HG03196 (cell line): Measurements from ENCODE around the gene KLF6.

Source experiments
- ATAC-seq: cut with Tn5 transposase; IDR thresholded peaks from one replicate; pipeline ENCODE4 v1.9.1; 2021; ENCODE audit not compliant: unreplicated experiment

Gene KLF6

GRCh38 chr10:3812141-3812540 lies 27.1 kb upstream of the KLF6 start:
- ATAC-seq: no peak

GRCh38 chr10:3811291-3811870 lies 26.4 kb upstream of the KLF6 start:
- ATAC-seq: peak; percentile 72

GRCh38 chr10:3808689-3809199 lies 23.7 kb upstream of the KLF6 start:
- ATAC-seq: no peak

GRCh38 chr10:3807928-3808496 lies 23.0 kb upstream of the KLF6 start:
- no peak for ATAC-seq

- ATAC-seq: no peak
These were observed 22.4 kb upstream of the KLF6 start for GRCh38 chr10:3807211-3807927.

GRCh38 chr10:3806603-3807002 lies 21.6 kb upstream of the KLF6 start:
- ATAC-seq: no peak

- no peak for ATAC-seq
These were observed 20.9 kb upstream of the KLF6 start for GRCh38 chr10:3805791-3806461.

- peak; percentile 52 for ATAC-seq
These were observed 20.3 kb upstream of the KLF6 start for GRCh38 chr10:3805201-3805790.

GRCh38 chr10:3803927-3804741 lies 19.1 kb upstream of the KLF6 start:
- no peak for ATAC-seq

GRCh38 chr10:3803295-3803926 lies 18.4 kb upstream of the KLF6 start:
- ATAC-seq: no peak

GRCh38 chr10:3802526-3803265 lies 17.7 kb upstream of the KLF6 start:
- ATAC-seq: no peak

- no peak for ATAC-seq
These were observed 16.7 kb upstream of the KLF6 start for GRCh38 chr10:3801558-3802192.

GRCh38 chr10:3800586-3800985 lies 15.6 kb upstream of the KLF6 start:
- no peak for ATAC-seq

- no peak for ATAC-seq
These were observed 12.7 kb upstream of the KLF6 start for GRCh38 chr10:3797750-3798149.

GRCh38 chr10:3793553-3793952 lies 8.5 kb upstream of the KLF6 start:
- no peak for ATAC-seq

GRCh38 chr10:3792710-3793219 lies 7.8 kb upstream of the KLF6 start:
- ATAC-seq: no peak

- ATAC-seq: no peak
These were observed 7.1 kb upstream of the KLF6 start for GRCh38 chr10:3791974-3792633.

- no peak for ATAC-seq
These were observed 5.8 kb upstream of the KLF6 start for GRCh38 chr10:3790858-3791257.
